GM04504 (cell line): ENCODE data around the gene KCNA10.

ENCODE experiments used
- DNase-seq: peaks from one replicate; pipeline ENCODE4 v3.0.0-alpha.2; 2012; ENCODE audit warnings: low read depth

Gene KCNA10

GRCh38 chr1:110477041-110477440 lies 41.9 kb downstream of the KCNA10 start:
- no peak for DNase-seq

DNA sequence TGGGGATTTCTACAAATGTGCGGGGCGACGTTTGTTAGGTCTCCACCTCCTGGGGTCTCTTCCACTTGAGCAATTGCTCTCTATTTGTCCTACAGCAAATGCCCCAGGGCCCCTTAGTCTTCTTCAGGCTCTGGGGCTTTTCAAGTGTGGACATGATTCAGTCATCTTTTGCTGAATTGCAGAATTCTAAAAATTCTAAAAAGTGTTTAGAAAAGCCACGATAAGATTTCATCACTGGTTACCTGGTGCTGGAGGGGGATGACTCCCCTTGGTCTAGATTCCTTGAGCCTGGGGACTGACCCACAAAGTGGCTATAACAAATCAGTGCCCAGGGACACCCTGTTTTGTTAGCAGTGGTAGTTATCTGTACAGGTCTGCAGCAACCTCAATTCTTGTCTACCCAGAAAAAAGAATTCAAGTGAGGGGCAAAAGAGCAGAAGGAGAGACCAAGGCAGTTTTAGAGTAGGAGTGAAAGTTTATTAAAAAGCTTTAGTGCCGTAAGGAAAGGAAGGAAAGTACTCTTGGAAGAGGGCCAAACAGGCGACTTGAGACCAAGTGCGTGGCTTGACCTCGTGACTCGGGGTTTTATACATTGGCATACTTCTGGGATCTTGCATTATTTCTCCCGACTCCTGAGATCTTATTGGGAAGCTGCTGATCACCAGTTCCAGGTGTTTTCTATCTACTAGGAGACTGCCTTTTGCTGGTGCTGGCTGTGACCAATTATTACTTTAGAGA lies 42.8 kb downstream of the KCNA10 start:
- no peak for DNase-seq

DNA sequence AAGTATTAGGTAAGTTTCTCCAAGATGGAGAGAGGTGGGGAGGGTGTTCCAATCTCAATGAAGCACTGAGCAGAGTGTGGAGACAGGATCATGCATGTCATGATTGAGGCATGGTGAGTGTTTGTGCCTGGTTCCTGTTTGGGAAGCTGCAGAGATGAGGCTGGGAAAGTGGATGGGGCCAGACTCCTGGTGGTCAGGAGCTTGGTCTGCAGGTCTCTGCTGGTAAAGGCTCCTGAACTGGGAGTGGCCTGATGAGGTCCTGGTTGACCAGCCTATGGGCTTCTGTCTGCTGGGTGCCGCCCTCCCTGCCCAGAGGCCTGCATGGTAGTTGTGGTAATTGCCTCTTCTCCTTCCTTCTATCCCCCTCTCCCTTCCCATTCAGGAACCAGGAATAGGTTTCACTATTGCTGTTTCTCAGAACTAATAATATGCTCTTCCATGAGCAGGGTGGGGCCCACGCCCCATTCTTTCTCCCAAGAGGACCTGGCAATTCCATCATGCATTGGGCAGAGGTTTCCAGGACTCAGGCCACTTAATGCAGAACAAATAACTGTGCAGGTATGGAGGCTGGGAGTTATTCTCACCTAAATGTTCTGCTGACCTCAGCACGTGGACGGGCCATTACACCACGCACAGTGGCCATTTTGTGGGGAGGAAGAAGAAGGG lies 43.5 kb downstream of the KCNA10 start:
- no peak for DNase-seq

GRCh38 chr1:110474444-110474843 lies 44.5 kb downstream of the KCNA10 start:
- no peak for DNase-seq

DNA sequence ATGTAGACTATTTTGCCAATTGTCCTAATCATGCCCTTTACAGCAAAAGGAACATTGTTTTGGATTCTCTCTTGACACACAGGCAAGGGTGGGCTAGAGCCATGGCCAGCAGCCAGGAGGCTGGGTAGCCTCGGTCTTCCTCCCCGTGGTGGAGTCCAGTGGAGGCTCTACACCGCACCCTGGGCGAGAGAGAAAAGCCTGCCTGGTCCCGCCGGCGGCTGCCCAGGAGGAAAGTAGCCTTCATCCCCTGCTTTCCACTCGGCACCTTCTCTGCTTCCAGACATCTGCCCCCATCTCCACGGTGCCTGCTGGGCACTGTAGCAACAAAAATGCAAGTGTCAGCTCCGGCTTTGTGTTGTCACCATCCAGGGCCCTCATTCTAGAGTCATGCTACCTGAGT lies 46.4 kb downstream of the KCNA10 start:
- DNase-seq = no peak

DNA sequence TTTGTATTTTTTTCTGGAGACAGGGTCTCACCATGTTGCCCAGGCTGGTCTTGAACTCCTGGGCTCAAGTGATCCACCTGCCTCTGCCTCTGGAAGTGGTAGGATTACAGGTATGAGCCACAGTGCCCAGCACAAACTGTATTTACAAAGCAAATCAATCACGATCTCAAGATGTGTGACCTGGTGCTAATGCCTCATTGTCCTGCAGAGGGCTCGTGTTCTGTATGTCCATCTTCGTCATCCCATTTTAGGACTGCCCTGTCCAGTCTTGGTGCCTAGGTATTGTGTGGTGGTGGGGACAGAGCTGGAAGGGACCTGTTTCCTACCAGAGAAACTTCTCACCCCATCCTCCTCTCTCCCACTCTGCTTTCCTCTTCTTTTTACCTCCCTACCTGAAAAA lies 47.8 kb downstream of the KCNA10 start:
- no peak for DNase-seq
